HFFc6 (cell line): ENCODE measurements around the gene EPHA6. TPM values are rescaled to one million over a fixed set of nuclear protein-coding genes. Genes with fewer than 3 reads are reported as not detected.

Experiments
- DNase-seq: peaks from one replicate; pipeline ENCODE4 v3.0.0-alpha.2; 2018
- H3K27ac Mint-ChIP-seq: 2 replicates; pipeline ENCODE4 v1.8.0; 2020; ENCODE audit warnings: mild to moderate bottlenecking, mixed read lengths
- H3K27me3 Mint-ChIP-seq: 2 replicates; pipeline ENCODE4 v1.8.0; 2021; ENCODE audit warnings: mild to moderate bottlenecking, moderate library complexity, mixed read lengths; ENCODE audit not compliant: insufficient read depth
- H3K36me3 Mint-ChIP-seq: 2 replicates; pipeline ENCODE4 v1.8.0; 2021; ENCODE audit warnings: low read depth, mixed read lengths
- H3K4me1 Mint-ChIP-seq: 2 replicates; pipeline ENCODE4 v1.8.0; 2020; ENCODE audit warnings: low read depth, mixed read lengths
- H3K4me3 Mint-ChIP-seq: 2 replicates; pipeline ENCODE4 v1.8.0; 2020; ENCODE audit warnings: mild to moderate bottlenecking, moderate library complexity, mixed read lengths
- H3K9me3 Mint-ChIP-seq: 2 replicates; pipeline ENCODE4 v1.8.0; 2020; ENCODE audit warnings: mild to moderate bottlenecking, mixed read lengths
- total RNA-seq, 6 experiments: library from RNA; stranded (reverse); fragmentation: NEBNext Ultra II Directional; extraction: Animal tissue kit (Norgen Biotek cat#: 25700); gene quantifications; 2 replicates in 1 of 6; 3 replicates in 5 of 6; pipeline ENCODE4 v1.2.3, GENCODE V29; 2021
- TF ChIP-seq, protein P1 (sequence below): fragments of 200-600 bp; sonication (generic); IDR thresholded peaks from 2 replicates; pipeline ENCODE4 v1.5.0; 2021; ENCODE audit warnings: antibody characterized with exemption, mild to moderate bottlenecking

Gene EPHA6
- total RNA-seq, 6 experiments from 2014 or later = not detected

DNA sequence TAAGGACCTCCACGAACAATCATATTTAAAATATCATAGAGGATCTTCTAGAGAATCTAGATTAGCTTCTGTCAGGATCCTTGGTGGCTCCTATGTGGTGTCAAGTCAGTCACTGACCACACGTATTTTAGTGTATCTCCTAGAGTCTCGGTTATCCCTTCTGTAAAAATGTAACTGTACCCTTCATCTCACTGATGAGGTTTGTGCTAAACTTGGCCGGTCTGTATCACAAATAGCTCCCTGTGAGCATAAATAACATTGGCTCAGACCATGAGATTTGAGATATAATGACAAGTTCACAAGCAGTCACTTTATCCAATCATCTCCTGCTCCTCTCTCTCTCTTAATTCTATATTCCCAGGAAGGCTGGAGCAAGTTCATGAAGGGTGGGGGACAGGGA, 856.6 kb downstream of the EPHA6 start:
- H3K27me3 Mint-ChIP-seq = no peaks in the 10 kb centered on the region; the same call in 1 of the 2 replicates
- H3K4me1 Mint-ChIP-seq = no peaks in the 10 kb centered on the region
- H3K36me3 Mint-ChIP-seq = no peaks in the 10 kb centered on the region
- H3K9me3 Mint-ChIP-seq = peaks cover 6% of the 10 kb centered on the region
- TF ChIP-seq, protein P1, sequence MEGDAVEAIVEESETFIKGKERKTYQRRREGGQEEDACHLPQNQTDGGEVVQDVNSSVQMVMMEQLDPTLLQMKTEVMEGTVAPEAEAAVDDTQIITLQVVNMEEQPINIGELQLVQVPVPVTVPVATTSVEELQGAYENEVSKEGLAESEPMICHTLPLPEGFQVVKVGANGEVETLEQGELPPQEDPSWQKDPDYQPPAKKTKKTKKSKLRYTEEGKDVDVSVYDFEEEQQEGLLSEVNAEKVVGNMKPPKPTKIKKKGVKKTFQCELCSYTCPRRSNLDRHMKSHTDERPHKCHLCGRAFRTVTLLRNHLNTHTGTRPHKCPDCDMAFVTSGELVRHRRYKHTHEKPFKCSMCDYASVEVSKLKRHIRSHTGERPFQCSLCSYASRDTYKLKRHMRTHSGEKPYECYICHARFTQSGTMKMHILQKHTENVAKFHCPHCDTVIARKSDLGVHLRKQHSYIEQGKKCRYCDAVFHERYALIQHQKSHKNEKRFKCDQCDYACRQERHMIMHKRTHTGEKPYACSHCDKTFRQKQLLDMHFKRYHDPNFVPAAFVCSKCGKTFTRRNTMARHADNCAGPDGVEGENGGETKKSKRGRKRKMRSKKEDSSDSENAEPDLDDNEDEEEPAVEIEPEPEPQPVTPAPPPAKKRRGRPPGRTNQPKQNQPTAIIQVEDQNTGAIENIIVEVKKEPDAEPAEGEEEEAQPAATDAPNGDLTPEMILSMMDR = no peak
- no peak overlapping the region for H3K4me3 Mint-ChIP-seq
- DNase-seq = no peak
- H3K27ac Mint-ChIP-seq = no peak overlapping the region

DNA sequence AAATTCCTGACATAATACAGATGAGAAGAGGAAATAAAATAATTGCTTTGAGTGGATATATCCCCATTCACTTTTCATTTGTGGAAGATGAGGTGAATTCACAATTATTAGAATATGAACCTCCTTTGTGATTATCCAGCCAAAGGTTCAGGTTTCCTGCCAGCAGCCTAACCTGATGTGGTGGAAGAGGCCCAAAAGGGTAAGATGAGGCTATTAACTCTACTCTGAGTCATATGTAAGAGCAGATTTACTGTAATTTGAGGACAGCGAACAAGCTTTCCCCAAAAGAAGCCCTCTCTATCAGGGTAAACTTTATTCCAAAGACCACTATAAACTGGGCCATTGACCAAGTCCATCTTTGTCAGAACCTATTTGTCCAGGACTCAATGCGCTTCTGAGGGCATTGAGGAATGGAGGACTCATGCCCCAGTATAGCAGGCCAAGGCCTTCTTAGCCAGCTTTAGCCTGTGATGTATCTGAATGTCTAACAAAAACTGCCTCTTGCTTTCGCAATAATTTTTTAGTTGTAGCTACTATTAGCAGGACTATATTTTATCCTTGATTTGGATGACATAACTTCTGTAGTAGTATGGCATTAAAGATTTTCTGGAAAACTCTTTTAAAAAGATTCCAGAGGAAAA, 859.1 kb downstream of the EPHA6 start:
- no peak overlapping the region for H3K4me3 Mint-ChIP-seq
- no peaks in the 10 kb centered on the region for H3K4me1 Mint-ChIP-seq
- TF ChIP-seq, protein P1 = no peak
- H3K36me3 Mint-ChIP-seq = no peaks in the 10 kb centered on the region
- no peak for DNase-seq
- H3K27me3 Mint-ChIP-seq = no peaks in the 10 kb centered on the region; the same call in 1 of the 2 replicates
- peaks cover 6% of the 10 kb centered on the region for H3K9me3 Mint-ChIP-seq
- H3K27ac Mint-ChIP-seq = no peak overlapping the region

DNA sequence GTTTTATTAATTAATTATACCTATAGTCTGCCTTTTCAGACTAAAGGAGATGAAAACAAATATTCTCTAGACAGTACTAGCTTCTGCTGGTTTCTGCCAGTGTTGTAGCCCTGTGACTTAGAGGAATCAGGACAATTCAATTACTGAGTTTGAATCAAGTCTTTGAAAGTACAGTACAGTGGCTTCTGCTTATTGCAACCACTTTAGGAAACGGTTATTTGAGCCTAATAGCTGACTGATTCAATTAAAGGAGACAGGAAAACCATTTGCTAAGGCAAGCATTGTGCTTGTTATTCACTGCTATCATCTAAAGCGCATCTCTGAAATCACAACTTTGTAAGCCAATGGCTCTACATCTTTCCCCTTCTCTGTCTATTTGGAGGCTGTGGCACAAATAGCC, 860.1 kb downstream of the EPHA6 start:
- TF ChIP-seq, protein P1 = no peak
- Mint-ChIP-seq H3K4me1 (no peaks in the 10 kb centered on the region), H3K4me3 (no peak overlapping the region), H3K27ac (no peak overlapping the region), H3K27me3 (no peaks in the 10 kb centered on the region; the same call in 1 of the 2 replicates), H3K9me3 (peaks cover 3% of the 10 kb centered on the region), H3K36me3 (no peaks in the 10 kb centered on the region)
- no peak for DNase-seq

DNA sequence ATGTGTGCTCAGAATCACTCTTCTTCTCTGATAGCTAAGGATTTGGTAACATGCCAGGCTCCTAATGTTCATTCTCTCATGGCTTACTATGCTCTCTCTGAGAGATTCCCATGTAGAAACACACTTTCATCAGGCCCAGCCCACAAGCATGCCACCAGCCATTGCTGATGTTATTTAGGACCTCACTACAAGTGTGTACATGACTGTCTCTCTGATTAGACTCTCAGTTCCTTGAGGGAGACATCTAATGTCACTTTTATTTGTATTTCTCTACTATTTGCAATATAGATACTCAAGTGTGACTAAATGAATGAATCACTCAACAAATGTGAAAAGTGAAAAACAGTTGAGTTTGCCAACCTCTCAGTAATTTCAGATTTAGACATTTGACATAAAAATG, 865.8 kb downstream of the EPHA6 start:
- no peaks in the 10 kb centered on the region for H3K9me3 Mint-ChIP-seq

DNA sequence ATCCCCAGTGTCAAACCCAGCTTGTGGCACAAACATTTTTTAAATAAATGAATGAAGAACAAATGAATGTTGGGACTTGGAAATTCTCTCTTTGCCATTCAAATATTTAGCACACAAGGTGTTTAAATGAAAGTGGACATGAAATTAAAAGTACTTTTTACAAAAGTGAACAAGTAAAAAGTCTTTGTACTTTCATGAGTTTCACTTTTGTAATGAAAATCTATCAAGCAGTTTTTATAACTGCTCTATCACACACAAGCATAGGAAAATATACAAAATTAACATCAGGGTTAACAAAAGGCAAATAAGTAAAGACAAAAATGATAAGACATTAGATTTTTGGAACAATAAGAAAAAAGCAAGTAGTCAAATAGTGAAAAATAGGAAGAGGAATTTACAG, 866.3 kb downstream of the EPHA6 start:
- Mint-ChIP-seq H3K4me3 (no peak overlapping the region), H3K9me3 (no peaks in the 10 kb centered on the region), H3K36me3 (no peaks in the 10 kb centered on the region), H3K4me1 (no peaks in the 10 kb centered on the region), H3K27me3 (peaks cover 3% of the 10 kb centered on the region), H3K27ac (no peak overlapping the region)
- no peak for DNase-seq
- TF ChIP-seq, protein P1 = no peak

More for the DNA sequence above, 865.8 kb downstream of the EPHA6 start:
- H3K4me1 Mint-ChIP-seq = no peaks in the 10 kb centered on the region
- TF ChIP-seq, protein P1 = no peak
- peaks cover 3% of the 10 kb centered on the region for H3K27me3 Mint-ChIP-seq
- no peak overlapping the region for H3K4me3 Mint-ChIP-seq
- DNase-seq = no peak
- no peaks in the 10 kb centered on the region for H3K36me3 Mint-ChIP-seq
- no peak overlapping the region for H3K27ac Mint-ChIP-seq
